Esophagus muscularis mucosa (tissue), 4 donors: ENCODE measurements around the gene ADK. TPM values are rescaled to one million over a fixed set of nuclear protein-coding genes. Genes with fewer than 3 reads are reported as not detected.
A peak's percentile ranks its signal among the peaks of the same experiment; 100 is the strongest.

Experiments
- DNase-seq: peaks from one replicate; pipeline ENCODE4 v3.0.0-alpha.2; 2017; ENCODE audit errors: extremely low spot score
- H3K27ac ChIP-seq, 4 donors: fragments of 200-600 bp; sonication (generic); replicated peaks in 1 of 4; 1 replicate in 3 of 4; 2 replicates in 1 of 4; pipeline ENCODE4 v1.5.1; 2016 to 2019; ENCODE audit warnings: mild to moderate bottlenecking in 1 of 4
- H3K27me3 ChIP-seq, 4 donors: fragments of 200-600 bp; sonication (generic); one replicate each; pipeline versions ENCODE4 v1.5.1 to v1.6.0; 2016 to 2019
- H3K36me3 ChIP-seq, 4 donors: fragments of 200-600 bp; sonication (generic); one replicate each; pipeline ENCODE4 v1.5.1; 2016 to 2019
- H3K4me1 ChIP-seq, 4 donors: fragments of 200-600 bp; sonication (generic); one replicate each; pipeline ENCODE4 v1.5.1; 2016 to 2019
- H3K4me3 ChIP-seq, 4 donors: fragments of 200-600 bp; sonication (generic); 1 replicate in 2 of 4; 2 replicates in 2 of 4; pipeline ENCODE4 v1.5.1; 2016 to 2019; ENCODE audit warnings: mild to moderate bottlenecking in 4 of 4, moderate library complexity in 1 of 4
- H3K9me3 ChIP-seq, 4 donors: fragments of 200-600 bp; sonication (generic); 1 replicate in 3 of 4; 2 replicates in 1 of 4; pipeline ENCODE4 v1.5.1; 2016 to 2019
- EP300 ChIP-seq: sonication (generic); formaldehyde crosslinking; IDR thresholded peaks from one replicate; pipeline ENCODE4 v1.6.1; 2017; ENCODE audit warnings: antibody characterized with exemption
- POLR2A ChIP-seq: fragments of 450-650 bp; IDR thresholded peaks from one replicate; pipeline ENCODE4 v1.6.1; 2017; ENCODE audit warnings: antibody characterized with exemption, moderate library complexity, mild to moderate bottlenecking, low read depth
- POLR2AphosphoS5 ChIP-seq, 2 donors: sonication (generic); formaldehyde crosslinking; IDR thresholded peaks; one replicate each; pipeline ENCODE4 v1.6.1; 2017; ENCODE audit warnings: antibody characterized with exemption in 2 of 2
- WGBS: methylation state at CpG from one replicate; pipeline ENCODE4 v1.1.5; 2018; 5-methylcytosine and 5-hydroxymethylcytosine counted together
- intact Hi-C: fragments of 100-400 bp; cut with DNase I; formaldehyde crosslinking; loops from one replicate; pipeline ENCODE4 v1.15.1; 2023
- total RNA-seq, 4 donors: library from RNA; depleted of rRNA; stranded (reverse); fragments of >200 nt; gene quantifications; one replicate each; pipeline versions ENCODE4 v1.1.0 to v1.2.1, GENCODE V29; 2016
- TF ChIP-seq, protein P1 (sequence below), 3 experiments: fragments of 200-600 bp in 2 of 3; fragments of 450-650 bp in 1 of 3; sonication (generic) in 2 of 3; IDR thresholded peaks; one replicate each; pipeline ENCODE4 v1.5.1; 2017 to 2019; ENCODE audit warnings: antibody characterized with exemption in 3 of 3, mild to moderate bottlenecking in 2 of 3, moderate library complexity in 1 of 3

ADK gene
- total RNA-seq, 4 donors from 2014 or later: 20.2 to 23.3 (median 21.2) TPM

DNA sequence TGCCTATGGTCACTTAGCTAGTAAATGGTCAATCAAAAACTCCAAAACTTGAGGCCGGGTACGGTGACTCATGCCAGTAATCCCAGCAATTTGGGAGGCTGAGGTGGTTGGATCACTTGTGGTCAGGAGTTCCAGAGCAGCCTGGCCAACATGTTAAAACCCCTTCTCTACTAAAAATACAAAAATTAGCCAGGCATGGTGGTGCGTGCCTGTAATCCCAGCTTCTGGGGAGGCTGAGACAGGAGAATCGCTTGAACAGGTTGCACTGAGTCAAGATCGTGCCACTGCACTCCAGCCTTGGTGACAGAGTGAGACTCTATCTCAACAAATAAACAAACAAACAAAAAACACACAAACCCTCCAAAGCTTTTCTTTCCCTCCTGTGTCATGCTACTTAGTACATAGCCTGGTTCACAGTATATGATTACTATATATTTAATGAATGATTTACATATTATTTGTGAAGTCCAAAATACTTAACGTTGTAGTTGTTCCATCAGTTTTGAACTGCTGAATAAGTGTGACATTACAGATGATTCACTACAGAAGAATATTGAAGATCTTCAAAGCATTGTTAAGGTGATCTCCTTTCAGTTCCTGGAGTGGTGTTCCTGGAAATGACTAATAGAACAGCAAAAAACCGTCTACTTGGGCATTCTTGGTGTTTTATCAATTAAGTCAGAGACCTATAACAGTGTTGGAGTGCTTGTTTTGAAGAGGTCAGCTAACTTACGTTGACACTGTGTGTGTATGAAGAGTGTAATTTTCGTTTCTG lies 72.9 kb downstream of the ADK start:
- no peak for DNase-seq
- Histone ChIP-seq H3K4me1 (no peaks in the 10 kb centered on the region), H3K27me3 (no peaks in the 10 kb centered on the region), H3K9me3 (no peaks in the 10 kb centered on the region), H3K4me3 (no peak overlapping the region), H3K27ac (no peak overlapping the region), H3K36me3 (no peaks in the 10 kb centered on the region)
- WGBS: 79% methylated on average over 9 of the region's 9 CpGs
- TF ChIP-seq EP300 (no peak), POLR2A (no peak)
- intact Hi-C loops: no loop called here

DNA sequence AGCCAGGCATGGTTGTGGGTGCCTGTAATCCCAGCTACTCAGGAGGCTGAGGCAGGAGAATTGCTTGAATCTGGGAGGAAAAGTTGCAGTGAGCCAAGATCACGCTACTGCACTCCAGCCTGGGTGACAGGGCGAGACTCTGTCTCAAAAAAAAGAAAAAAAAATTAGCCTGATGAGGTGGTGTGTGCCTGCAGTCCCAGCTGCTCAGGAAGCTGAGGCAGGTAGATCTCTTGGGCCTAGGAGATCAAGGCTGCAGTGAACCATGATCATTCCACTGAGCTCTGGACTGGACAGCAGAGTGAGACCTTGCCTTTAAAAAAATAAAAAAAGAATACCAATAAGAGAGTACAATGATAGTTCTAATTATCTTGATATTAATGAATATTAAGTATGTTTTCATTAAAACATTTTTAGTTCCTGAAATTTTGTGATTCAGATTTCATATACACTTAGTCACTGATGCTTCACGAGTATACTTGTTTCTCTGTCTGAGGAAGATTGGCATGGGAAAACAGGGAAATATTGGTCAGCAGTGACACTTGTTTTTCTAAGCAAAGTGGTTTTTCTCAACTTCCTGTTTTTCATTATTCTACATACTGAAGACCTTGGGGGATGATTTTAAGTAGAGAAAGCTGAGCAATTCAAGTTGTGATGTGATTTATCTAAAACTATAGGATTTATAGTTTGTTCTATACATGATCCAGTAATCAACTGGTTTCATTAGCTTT lies 76.8 kb downstream of the ADK start:
- no peak for DNase-seq
- no peak overlapping the region for H3K4me3 ChIP-seq
- H3K9me3 ChIP-seq: no peaks in the 10 kb centered on the region
- no peak for TF ChIP-seq POLR2A
- TF ChIP-seq, protein P1, sequence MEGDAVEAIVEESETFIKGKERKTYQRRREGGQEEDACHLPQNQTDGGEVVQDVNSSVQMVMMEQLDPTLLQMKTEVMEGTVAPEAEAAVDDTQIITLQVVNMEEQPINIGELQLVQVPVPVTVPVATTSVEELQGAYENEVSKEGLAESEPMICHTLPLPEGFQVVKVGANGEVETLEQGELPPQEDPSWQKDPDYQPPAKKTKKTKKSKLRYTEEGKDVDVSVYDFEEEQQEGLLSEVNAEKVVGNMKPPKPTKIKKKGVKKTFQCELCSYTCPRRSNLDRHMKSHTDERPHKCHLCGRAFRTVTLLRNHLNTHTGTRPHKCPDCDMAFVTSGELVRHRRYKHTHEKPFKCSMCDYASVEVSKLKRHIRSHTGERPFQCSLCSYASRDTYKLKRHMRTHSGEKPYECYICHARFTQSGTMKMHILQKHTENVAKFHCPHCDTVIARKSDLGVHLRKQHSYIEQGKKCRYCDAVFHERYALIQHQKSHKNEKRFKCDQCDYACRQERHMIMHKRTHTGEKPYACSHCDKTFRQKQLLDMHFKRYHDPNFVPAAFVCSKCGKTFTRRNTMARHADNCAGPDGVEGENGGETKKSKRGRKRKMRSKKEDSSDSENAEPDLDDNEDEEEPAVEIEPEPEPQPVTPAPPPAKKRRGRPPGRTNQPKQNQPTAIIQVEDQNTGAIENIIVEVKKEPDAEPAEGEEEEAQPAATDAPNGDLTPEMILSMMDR (IDR thresholded peaks at IDR 0.05): no peak
- TF ChIP-seq POLR2AphosphoS5 (IDR thresholded peaks at IDR 0.05): no peak
- no peak for TF ChIP-seq EP300
- no peak overlapping the region for H3K27ac ChIP-seq
- intact Hi-C loops: no loop called here
- H3K27me3 ChIP-seq: no peaks in the 10 kb centered on the region
- H3K36me3 ChIP-seq: no peaks in the 10 kb centered on the region
- no peaks in the 10 kb centered on the region for H3K4me1 ChIP-seq
- 81% methylated on average over 3 of the region's 3 CpGs for WGBS

DNA sequence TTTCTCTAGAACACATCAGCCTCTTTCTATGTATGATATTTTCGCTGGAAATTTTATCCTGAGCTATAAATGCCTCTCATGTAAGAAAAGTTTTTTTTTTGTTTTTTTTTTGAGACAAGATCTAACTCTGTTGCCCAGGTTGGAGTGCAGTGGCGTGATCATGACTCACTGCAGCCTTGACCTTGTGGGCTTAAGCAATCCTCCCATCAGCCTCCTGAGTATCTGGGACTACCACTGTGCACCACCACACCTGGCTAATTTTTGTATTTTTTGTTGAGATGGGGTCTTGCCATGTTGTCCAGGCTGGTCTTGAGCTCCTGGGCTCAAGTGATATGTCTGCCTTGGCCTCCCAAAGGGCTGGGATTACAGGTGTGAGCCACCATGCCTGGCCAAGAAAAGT lies 80.4 kb downstream of the ADK start:
- Histone ChIP-seq H3K9me3 (no peaks in the 10 kb centered on the region), H3K27me3 (no peaks in the 10 kb centered on the region)
- intact Hi-C loops: loop anchor here (10.0 kb wide), 1 partner anchor 347 kb away; no protein-coding TSS in a partner anchor

DNA sequence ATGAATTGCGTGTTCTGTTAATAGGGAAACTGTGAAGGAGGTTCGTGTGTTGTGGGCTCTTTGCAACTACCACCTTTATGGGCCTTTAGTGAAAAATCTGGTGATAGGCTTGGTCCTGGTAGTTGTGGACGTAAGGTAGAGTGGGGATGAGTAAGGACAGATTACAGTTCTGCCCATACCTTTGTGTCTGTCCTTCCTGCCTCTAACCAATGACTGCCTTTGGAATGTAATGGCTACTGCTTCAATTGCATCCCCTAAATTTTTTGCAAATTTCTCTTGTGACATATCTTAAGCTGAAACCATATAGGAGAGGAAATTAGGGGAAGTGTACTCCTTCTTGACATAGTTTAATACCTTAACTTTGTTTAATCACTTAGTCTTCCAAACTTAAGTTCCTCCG lies 82.3 kb downstream of the ADK start:
- DNase-seq: no peak
- intact Hi-C loops: loop anchor here (10.0 kb wide), 1 partner anchor 348 kb away; no protein-coding TSS in a partner anchor
- WGBS: 92% methylated on average over 4 of the region's 4 CpGs
- H3K9me3 ChIP-seq: no peaks in the 10 kb centered on the region
- no peaks in the 10 kb centered on the region for H3K27me3 ChIP-seq
- TF ChIP-seq POLR2A (no peak), POLR2AphosphoS5 (IDR thresholded peaks at IDR 0.05) (no peak), EP300 (no peak)
- TF ChIP-seq, protein P1 (IDR thresholded peaks at IDR 0.05): no peak
- H3K27ac ChIP-seq: no peak overlapping the region
- peaks cover 0 to 5% (median 0%) of the 10 kb centered on the region in 4 donors for H3K4me1 ChIP-seq
- H3K4me3 ChIP-seq: no peak overlapping the region
- H3K36me3 ChIP-seq: no peaks in the 10 kb centered on the region

More for the DNA sequence above, 80.4 kb downstream of the ADK start:
- TF ChIP-seq POLR2AphosphoS5 (IDR thresholded peaks at IDR 0.05) (no peak), EP300 (no peak), POLR2A (no peak)
- TF ChIP-seq, protein P1 (IDR thresholded peaks at IDR 0.05): no peak
- WGBS: 90% methylated on average over 2 of the region's 2 CpGs
- no peak overlapping the region for H3K4me3 ChIP-seq
- DNase-seq: no peak
- no peaks in the 10 kb centered on the region for H3K36me3 ChIP-seq
- H3K27ac ChIP-seq: no peak overlapping the region
- H3K4me1 ChIP-seq: no peaks in the 10 kb centered on the region

DNA sequence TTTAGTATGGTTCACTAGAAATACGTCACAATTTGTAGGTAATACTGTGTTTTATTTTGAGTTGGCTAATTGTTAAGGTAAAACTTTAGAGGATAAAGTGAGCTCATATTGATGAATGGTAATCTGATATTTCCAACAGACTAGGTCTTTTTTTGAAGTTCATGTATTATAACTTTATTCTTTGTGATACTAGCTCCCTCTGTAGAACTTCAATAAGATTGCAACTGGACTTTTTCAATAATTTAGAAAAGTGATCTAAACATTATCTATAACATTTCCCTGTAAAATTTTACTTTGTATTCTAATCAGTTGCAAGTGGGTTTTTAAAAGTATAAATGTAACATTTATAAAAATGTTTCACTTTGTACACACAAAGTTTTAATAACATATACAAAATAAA lies 83.5 kb downstream of the ADK start:
- Histone ChIP-seq H3K36me3 (no peaks in the 10 kb centered on the region), H3K9me3 (no peaks in the 10 kb centered on the region), H3K4me3 (no peak overlapping the region), H3K27ac (no peak overlapping the region), H3K27me3 (no peaks in the 10 kb centered on the region), H3K4me1 (peaks cover 0 to 11% (median 0%) of the 10 kb centered on the region in 4 donors)
- DNase-seq: no peak
- intact Hi-C loops: loop anchor here (10.0 kb wide), 1 partner anchor 350 kb away; no protein-coding TSS in a partner anchor
- TF ChIP-seq EP300: no peak
- TF ChIP-seq POLR2A: no peak
- TF ChIP-seq, protein P1 (IDR thresholded peaks at IDR 0.05): peak in 2 of 3 experiments; percentile 47 to 50
- no peak for TF ChIP-seq POLR2AphosphoS5 (IDR thresholded peaks at IDR 0.05)
- 69% methylated on average over 1 of the region's 1 CpG for WGBS
